HepG2 (cell line): ENCODE results near the gene AK9. TPM values are rescaled to one million over a fixed set of nuclear protein-coding genes. Genes with fewer than 3 reads are reported as not detected.

Experiments
- AHR ChIP-seq: IDR thresholded peaks from 2 replicates; pipeline ENCODE4 v1.6.1; 2018; ENCODE audit warnings: missing genetic modification reagents, missing compliant biosample characterization
- AKAP8 ChIP-seq: sonication (generic); formaldehyde crosslinking; IDR thresholded peaks from 2 replicates; pipeline ENCODE4 v1.5.1; 2020; ENCODE audit warnings: mild to moderate bottlenecking, missing genetic modification reagents
- CCAR2 ChIP-seq: fragments of 200-400 bp; formaldehyde crosslinking; optimal IDR thresholded peaks from 2 replicates; pipeline ENCODE3; 2018; ENCODE audit warnings: low read depth, mild to moderate bottlenecking, low read length, moderate library complexity
- GABPA ChIP-seq, 2 experiments: IDR thresholded peaks; 2 replicates each; pipeline ENCODE4 v1.6.1; 2011 to 2016; ENCODE audit warnings: low read depth in 2 of 2, low read length in 1 of 2, missing biosample characterization in 1 of 2, missing genetic modification characterization in 1 of 2
- GLI4 ChIP-seq: sonication (generic); formaldehyde crosslinking; IDR thresholded peaks from 2 replicates; pipeline ENCODE4 v1.5.1; 2020; ENCODE audit warnings: missing genetic modification reagents, mild to moderate bottlenecking, moderate library complexity, borderline replicate concordance
- GMEB2 ChIP-seq: IDR thresholded peaks from 2 replicates; pipeline ENCODE4 v1.6.1; 2016; ENCODE audit warnings: missing biosample characterization, missing genetic modification reagents, low read depth
- GZF1 ChIP-seq: sonication (generic); formaldehyde crosslinking; IDR thresholded peaks from 2 replicates; pipeline ENCODE4 v1.5.1; 2020; ENCODE audit warnings: mild to moderate bottlenecking, missing genetic modification reagents
- KAT2B ChIP-seq: fragments of 150-350 bp; IDR thresholded peaks from 2 replicates; pipeline ENCODE4 v1.6.1; 2014; ENCODE audit warnings: low read depth, low read length, borderline replicate concordance
- NFRKB ChIP-seq: fragments of 450-650 bp; IDR thresholded peaks from 2 replicates; pipeline ENCODE4 v1.6.1; 2017
- PITX1 ChIP-seq: sonication (generic); formaldehyde crosslinking; IDR thresholded peaks from 2 replicates; pipeline ENCODE4 v1.5.1; 2020; ENCODE audit warnings: mild to moderate bottlenecking, missing genetic modification reagents
- PLSCR1 ChIP-seq: sonication (generic); formaldehyde crosslinking; IDR thresholded peaks from 2 replicates; pipeline ENCODE4 v1.5.0; 2020; ENCODE audit warnings: missing genetic modification reagents, mild to moderate bottlenecking, borderline replicate concordance
- TFDP2 ChIP-seq: sonication (generic); formaldehyde crosslinking; IDR thresholded peaks from 2 replicates; pipeline ENCODE4 v1.4.0; 2020; ENCODE audit warnings: missing genetic modification reagents
- ZNF235 ChIP-seq: sonication (generic); formaldehyde crosslinking; IDR thresholded peaks from 2 replicates; pipeline ENCODE4 v1.8.1; 2023; ENCODE audit warnings: mild to moderate bottlenecking, missing genetic modification reagents, borderline replicate concordance
- ZNF280B ChIP-seq: sonication (generic); formaldehyde crosslinking; IDR thresholded peaks from 2 replicates; pipeline ENCODE4 v1.5.0; 2020; ENCODE audit warnings: missing genetic modification reagents, mild to moderate bottlenecking, borderline replicate concordance
- ZNF501 ChIP-seq: sonication (generic); formaldehyde crosslinking; IDR thresholded peaks from 2 replicates; pipeline ENCODE4 v1.5.1; 2020; ENCODE audit warnings: mild to moderate bottlenecking, moderate library complexity, missing genetic modification reagents
- ZNF550 ChIP-seq: sonication (generic); formaldehyde crosslinking; IDR thresholded peaks from 2 replicates; pipeline ENCODE4 v1.4.0; 2020; ENCODE audit warnings: mild to moderate bottlenecking, missing genetic modification reagents, borderline replicate concordance
- ZNF556 ChIP-seq: sonication (generic); formaldehyde crosslinking; IDR thresholded peaks from 2 replicates; pipeline ENCODE4 v1.4.0; 2020; ENCODE audit warnings: mild to moderate bottlenecking, missing genetic modification reagents, borderline replicate concordance
- ZNF614 ChIP-seq: IDR thresholded peaks from 2 replicates; pipeline ENCODE4 v1.6.1; 2018; ENCODE audit warnings: missing biosample characterization, missing genetic modification reagents, inconsistent platforms, borderline replicate concordance
- ZNF788 ChIP-seq: sonication (generic); formaldehyde crosslinking; IDR thresholded peaks from 2 replicates; pipeline ENCODE4 v1.5.0; 2020; ENCODE audit warnings: mild to moderate bottlenecking, missing genetic modification reagents, borderline replicate concordance
- polyA plus RNA-seq, 8 experiments: library from polyadenylated mRNA; depleted of rRNA in 3 of 8; stranded (reverse) in 7 of 8; unstranded in 1 of 8; fragments of >200 nt; fragmentation: Illumina TruSeq in 4 of 8; extraction: Trizol in 4 of 8; gene quantifications; 2 replicates each; pipeline versions ENCODE4 v1.2.1 to v1.2.3, GENCODE V29; 2011 to 2016; ENCODE audit warnings: low read depth in 4 of 8, missing spikeins in 1 of 8, mixed read lengths in 1 of 8; ENCODE audit not compliant: insufficient read depth in 1 of 8
- total RNA-seq, 5 experiments: library from RNA; depleted of rRNA; stranded (reverse); fragments of >200 nt; fragmentation: Illumina TruSeq; extraction: Trizol; gene quantifications; 2 replicates each; pipeline ENCODE4 v1.2.3, GENCODE V29; 2016; ENCODE audit warnings: low read depth in 1 of 5
- TF ChIP-seq, protein P1 (sequence below): IDR thresholded peaks from 2 replicates; pipeline ENCODE4 v1.6.1; 2018; ENCODE audit warnings: missing genetic modification reagents, mild to moderate bottlenecking, missing compliant biosample characterization

Gene AK9
- total and polyA plus RNA-seq, 2 of the 13 experiments (the other 11 are each of a cell fraction or from before 2014, with no cell fraction given) = 3.2 to 4.8 TPM

DNA sequence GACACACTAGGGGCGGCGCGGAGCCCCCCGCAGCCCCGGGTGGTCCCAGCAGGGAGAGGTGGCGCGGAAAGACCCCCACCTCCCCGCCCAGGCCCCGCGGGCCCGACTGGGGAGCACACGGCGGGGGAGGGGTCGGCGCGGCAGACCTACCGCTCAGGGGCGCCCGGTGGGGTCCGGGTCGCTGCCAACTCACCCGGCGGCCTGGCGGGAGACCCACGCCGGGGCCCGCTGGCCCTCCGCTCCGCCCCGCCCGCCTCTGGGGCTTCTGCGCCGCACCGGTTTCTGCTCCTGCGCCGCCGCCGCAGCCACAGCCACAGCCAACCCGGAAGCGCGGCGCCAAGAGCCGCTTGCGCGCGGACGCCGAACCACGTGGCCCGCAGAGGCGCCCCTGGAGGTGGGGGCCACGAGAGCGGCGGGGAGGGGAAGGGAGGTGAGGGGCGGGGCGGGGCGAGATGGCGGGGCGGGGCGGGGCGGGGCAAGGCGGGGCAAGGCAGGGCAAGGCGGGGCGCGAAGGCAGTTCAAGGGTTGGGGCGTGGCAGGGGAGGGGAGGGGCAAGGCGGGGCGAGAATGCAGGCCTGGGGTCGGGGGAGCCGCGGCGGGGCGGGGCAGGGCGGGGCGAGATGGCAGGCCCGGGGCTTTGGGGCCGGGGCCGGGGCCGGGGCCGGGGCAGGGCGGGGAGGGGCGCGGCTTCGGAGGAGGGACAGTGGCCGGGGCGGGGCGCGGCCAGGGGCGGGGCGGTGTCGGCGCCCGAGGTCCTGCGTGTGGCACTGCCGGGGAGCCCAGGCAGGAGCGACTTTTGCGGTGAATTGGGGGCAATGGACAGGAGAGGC, 207.9 kb downstream of the AK9 start, which contains the start of gene ZBTB24 (continued):
- TF ChIP-seq GABPA (IDR thresholded peaks at IDR 0.05; ENCODE audit: low read depth, low read length) = no peak
- no peak for TF ChIP-seq GABPA (CRISPR knock-in tag; IDR thresholded peaks at IDR 0.05; ENCODE audit: low read depth)
- no peak for TF ChIP-seq NFRKB
- no peak for TF ChIP-seq CCAR2
- no peak for TF ChIP-seq ZNF788
- no peak for TF ChIP-seq GLI4 (CRISPR knock-in tag)
- TF ChIP-seq PLSCR1 (CRISPR knock-in tag) = no peak
- TF ChIP-seq ZNF235 = no peak
- no peak for TF ChIP-seq KAT2B
- TF ChIP-seq TFDP2 (CRISPR knock-in tag) = peak; percentile 77
- TF ChIP-seq AHR (CRISPR knock-in tag) = no peak
- no peak for TF ChIP-seq ZNF550 (CRISPR knock-in tag)
- no peak for TF ChIP-seq ZNF280B (CRISPR knock-in tag)
- TF ChIP-seq GZF1 (CRISPR knock-in tag) = no peak
- TF ChIP-seq, protein P1, sequence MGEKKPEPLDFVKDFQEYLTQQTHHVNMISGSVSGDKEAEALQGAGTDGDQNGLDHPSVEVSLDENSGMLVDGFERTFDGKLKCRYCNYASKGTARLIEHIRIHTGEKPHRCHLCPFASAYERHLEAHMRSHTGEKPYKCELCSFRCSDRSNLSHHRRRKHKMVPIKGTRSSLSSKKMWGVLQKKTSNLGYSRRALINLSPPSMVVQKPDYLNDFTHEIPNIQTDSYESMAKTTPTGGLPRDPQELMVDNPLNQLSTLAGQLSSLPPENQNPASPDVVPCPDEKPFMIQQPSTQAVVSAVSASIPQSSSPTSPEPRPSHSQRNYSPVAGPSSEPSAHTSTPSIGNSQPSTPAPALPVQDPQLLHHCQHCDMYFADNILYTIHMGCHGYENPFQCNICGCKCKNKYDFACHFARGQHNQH (CRISPR knock-in tag) = 0 out of 2 replicates have a peak, but pooled peaks have one; percentile 13
- TF ChIP-seq AKAP8 (CRISPR knock-in tag) = no peak
- TF ChIP-seq ZNF614 (CRISPR knock-in tag) = no peak
- peak; percentile 59; the same call in 1 of the 2 replicates for TF ChIP-seq GMEB2
- TF ChIP-seq PITX1 (CRISPR knock-in tag) = no peak
- TF ChIP-seq ZNF501 (CRISPR knock-in tag) = peak; percentile 21; the same call in 1 of the 2 replicates
- 0 out of 2 replicates have a peak, but pooled peaks have one; percentile 27 for TF ChIP-seq ZNF556 (CRISPR knock-in tag)
